Mesenchymal stem cell (in vitro differentiated cells and primary cell): ENCODE results near the gene BRSK1.

Experiments used
- DNase-seq: peaks from one replicate; pipeline ENCODE4 v3.0.0-alpha.2; 2013
- H2AFZ ChIP-seq: one replicate; pipeline ENCODE4 v1.6.1; 2013; ENCODE audit warnings: low read depth, mild to moderate bottlenecking, control low read depth, inconsistent platforms, low read length, moderate library complexity
- H2AK5ac ChIP-seq: 2 replicates; pipeline ENCODE4 v1.6.1; 2013; ENCODE audit warnings: low read length, moderate library complexity, mild to moderate bottlenecking, inconsistent platforms; ENCODE audit not compliant: severe bottlenecking
- H2BK120ac ChIP-seq: one replicate; pipeline ENCODE4 v1.6.1; 2013; ENCODE audit warnings: low read depth, mild to moderate bottlenecking, inconsistent platforms, low read length, moderate library complexity
- H2BK12ac ChIP-seq, 2 experiments: one replicate each; pipeline ENCODE4 v1.6.1; 2013; ENCODE audit warnings: inconsistent platforms in 2 of 2, low read length in 2 of 2, mild to moderate bottlenecking in 2 of 2, moderate library complexity in 2 of 2, control low read depth in 1 of 2
- H2BK15ac ChIP-seq: one replicate; pipeline ENCODE4 v1.6.1; 2013; ENCODE audit warnings: mild to moderate bottlenecking, low read depth, inconsistent platforms; ENCODE audit not compliant: poor library complexity, severe bottlenecking
- H2BK5ac ChIP-seq: 2 replicates; pipeline ENCODE4 v1.6.1; 2013; ENCODE audit warnings: low read depth, mild to moderate bottlenecking, low read length, control low read depth, inconsistent platforms; ENCODE audit not compliant: poor library complexity, severe bottlenecking
- H3K14ac ChIP-seq, 2 experiments: one replicate each; pipeline ENCODE4 v1.6.1; 2013; ENCODE audit warnings: inconsistent platforms in 2 of 2, low read length in 2 of 2, control low read depth in 1 of 2, mild to moderate bottlenecking in 1 of 2, moderate library complexity in 1 of 2
- H3K18ac ChIP-seq, 2 experiments: one replicate each; pipeline ENCODE4 v1.6.1; 2013; ENCODE audit warnings: inconsistent platforms in 2 of 2, low read length in 2 of 2, control low read depth in 1 of 2, low read depth in 1 of 2, mild to moderate bottlenecking in 1 of 2
- H3K23ac ChIP-seq, 2 experiments: one replicate each; pipeline ENCODE4 v1.6.1; 2013; ENCODE audit warnings: inconsistent platforms in 2 of 2, low read length in 2 of 2, mild to moderate bottlenecking in 2 of 2, moderate library complexity in 2 of 2, control low read depth in 1 of 2
- H3K27ac ChIP-seq: 2 replicates; pipeline ENCODE4 v1.5.1; 2013; ENCODE audit warnings: mild to moderate bottlenecking, moderate library complexity, low read length, control low read depth, inconsistent platforms; ENCODE audit not compliant: poor library complexity, severe bottlenecking
- H3K27me3 ChIP-seq, 2 experiments: 2 replicates each; pipeline versions ENCODE4 v1.6.1 to v1.7.0; 2013; ENCODE audit warnings: low read length in 2 of 2, mild to moderate bottlenecking in 2 of 2, moderate library complexity in 2 of 2, control low read depth in 1 of 2, inconsistent platforms in 1 of 2; ENCODE audit not compliant: control insufficient read depth in 1 of 2, insufficient read depth in 1 of 2
- H3K36me3 ChIP-seq, 2 experiments: 2 replicates each; pipeline versions ENCODE4 v1.6.1 to v1.7.0; 2013; ENCODE audit warnings: low read length in 2 of 2, control low read depth in 1 of 2, inconsistent platforms in 1 of 2, low read depth in 1 of 2, mild to moderate bottlenecking in 1 of 2; ENCODE audit not compliant: insufficient read depth in 2 of 2, control insufficient read depth in 1 of 2
- H3K4ac ChIP-seq, 2 experiments: one replicate each; pipeline ENCODE4 v1.6.1; 2013; ENCODE audit warnings: inconsistent platforms in 2 of 2, low read length in 2 of 2, mild to moderate bottlenecking in 2 of 2, moderate library complexity in 2 of 2, control low read depth in 1 of 2, low read depth in 1 of 2
- H3K4me1 ChIP-seq: 2 replicates; pipeline ENCODE4 v1.6.1; 2013; ENCODE audit warnings: low read depth, low read length, control low read depth; ENCODE audit not compliant: control insufficient read depth, insufficient read depth
- H3K4me2 ChIP-seq: 2 replicates; pipeline ENCODE4 v1.6.1; 2013; ENCODE audit warnings: low read length, mild to moderate bottlenecking, inconsistent platforms; ENCODE audit not compliant: poor library complexity, severe bottlenecking
- H3K4me3 ChIP-seq, 2 experiments: 2 replicates each; pipeline versions ENCODE4 v1.5.1 to v1.7.0; 2013; ENCODE audit warnings: low read length in 2 of 2, mild to moderate bottlenecking in 2 of 2, control low read depth in 1 of 2, low read depth in 1 of 2; ENCODE audit not compliant: insufficient read depth in 1 of 2
- H3K79me1 ChIP-seq: replicated peaks from 2 replicates; pipeline ENCODE4 v1.6.1; 2013; ENCODE audit warnings: mild to moderate bottlenecking, control low read depth, low read length, inconsistent platforms; ENCODE audit not compliant: poor library complexity, severe bottlenecking
- H3K9ac ChIP-seq: 2 replicates; pipeline ENCODE4 v1.7.0; 2013; ENCODE audit warnings: mild to moderate bottlenecking, low read length, moderate library complexity
- H3K9me3 ChIP-seq: 2 replicates; pipeline ENCODE4 v1.7.0; 2013; ENCODE audit warnings: mild to moderate bottlenecking, low read length; ENCODE audit not compliant: control insufficient read depth
- H4K8ac ChIP-seq: one replicate; pipeline ENCODE4 v1.6.1; 2013; ENCODE audit warnings: inconsistent platforms, mild to moderate bottlenecking, low read length, moderate library complexity
- H4K91ac ChIP-seq: one replicate; pipeline ENCODE4 v1.6.1; 2013; ENCODE audit warnings: mild to moderate bottlenecking, low read length, inconsistent platforms
- WGBS: methylation state at CpG from one replicate; pipeline ENCODE4 v1.1.7; 2013; ENCODE audit warnings: mixed read lengths; 5-methylcytosine and 5-hydroxymethylcytosine counted together

BRSK1 gene

DNA sequence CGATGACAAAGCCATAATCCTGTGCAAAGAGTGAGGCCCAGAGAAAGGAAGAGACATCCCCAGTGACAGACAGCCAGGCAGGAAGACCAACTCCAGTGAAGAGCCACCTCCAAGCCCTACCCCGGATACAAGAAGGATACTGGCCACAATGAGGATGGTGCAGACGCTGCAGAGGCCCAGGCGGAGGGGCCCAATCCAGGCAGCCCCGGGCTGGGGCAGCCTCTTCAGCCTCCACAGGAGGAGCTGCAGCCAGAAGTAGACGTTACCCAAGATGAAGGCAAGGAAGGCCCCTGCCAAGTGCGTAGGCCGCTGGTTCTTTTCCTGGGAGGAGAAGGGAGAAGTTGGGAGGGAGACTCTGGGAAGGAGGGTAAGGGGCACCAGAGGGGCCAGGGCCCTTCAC, 32.8 kb downstream of the BRSK1 start:
- Histone ChIP-seq H3K4me1 (peaks cover 10% of the 10 kb centered on the region), H3K27ac (no peak overlapping the region), H3K9me3 (peaks cover 3% of the 10 kb centered on the region), H3K4ac (no peak overlapping the region), H2BK120ac (no peak overlapping the region), H4K91ac (no peak overlapping the region), H3K4me2 (no peak overlapping the region), H3K14ac (no peak overlapping the region), H2BK12ac (no peak overlapping the region), H3K18ac (no peak overlapping the region), H3K79me1 (no peaks in the 10 kb centered on the region), H3K36me3 (peaks cover 0 to 12% of the 10 kb centered on the region in 2 experiments), H3K4me3 (no peak overlapping the region), H3K23ac (no peak overlapping the region), H2BK15ac (no peak overlapping the region), H4K8ac (no peak overlapping the region), H2AFZ (no peak overlapping the region), H3K9ac (no peak overlapping the region), H3K27me3 (peaks cover 0 to 18% of the 10 kb centered on the region in 2 experiments), H2BK5ac (no peak overlapping the region), H2AK5ac (no peak overlapping the region)
- WGBS: 92% methylated on average over 8 of the region's 8 CpGs
- no peak for DNase-seq

GRCh38 chr19:55319785-55320184, 36.0 kb downstream of the BRSK1 start:
- no peak overlapping the region for H2AFZ ChIP-seq
- no peak overlapping the region for H3K18ac ChIP-seq
- H3K27ac ChIP-seq: no peak overlapping the region
- no peak overlapping the region for H3K4ac ChIP-seq
- no peak overlapping the region for H2BK120ac ChIP-seq
- H3K4me1 ChIP-seq: peaks cover 5% of the 10 kb centered on the region
- no peak overlapping the region for H3K23ac ChIP-seq
- H3K9me3 ChIP-seq: peaks cover 3% of the 10 kb centered on the region
- 20% methylated on average over 21 of the region's 21 CpGs for WGBS
- no peak overlapping the region for H3K4me3 ChIP-seq
- peaks cover 8 to 33% of the 10 kb centered on the region in 2 experiments for H3K27me3 ChIP-seq
- H3K79me1 ChIP-seq: no peaks in the 10 kb centered on the region
- H4K8ac ChIP-seq: peak overlapping the region; percentile 8
- H3K14ac ChIP-seq: no peak overlapping the region
- H2BK5ac ChIP-seq: no peak overlapping the region
- H4K91ac ChIP-seq: no peak overlapping the region
- no peak overlapping the region for H2BK12ac ChIP-seq
- no peaks in the 10 kb centered on the region for H3K36me3 ChIP-seq
- DNase-seq: peak; percentile 50
- H2AK5ac ChIP-seq: no peak overlapping the region
- H3K9ac ChIP-seq: peak overlapping the region; percentile 29
- no peak overlapping the region for H2BK15ac ChIP-seq
- peak overlapping the region; percentile 35 for H3K4me2 ChIP-seq

DNA sequence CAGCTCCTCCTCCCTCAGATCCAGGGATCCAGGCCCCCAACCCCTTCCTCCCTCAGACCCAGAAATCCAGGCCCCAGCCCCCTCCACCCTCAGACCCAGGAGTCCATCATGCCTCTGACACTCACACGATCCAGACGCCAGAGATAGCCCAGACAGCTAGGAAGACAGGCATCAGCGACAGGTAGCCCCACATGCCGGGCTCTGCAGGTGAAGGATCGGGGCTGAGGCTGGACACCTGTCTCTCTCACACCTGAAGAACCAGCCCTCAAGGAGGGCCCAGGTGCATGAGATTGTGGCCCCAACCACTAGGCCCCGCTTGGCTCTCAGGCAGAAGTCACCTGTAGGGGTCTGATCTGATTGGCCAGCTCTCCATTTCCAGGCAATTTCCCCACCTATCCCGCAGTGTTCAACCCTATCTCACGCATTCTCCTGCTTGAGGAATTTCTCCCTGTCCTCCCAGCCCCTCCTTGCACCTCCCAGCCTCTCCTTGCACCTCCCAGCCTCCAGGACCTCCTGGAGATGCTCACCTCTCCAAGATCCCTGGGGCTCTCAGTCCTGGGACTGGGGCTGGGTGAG, 37.1 kb downstream of the BRSK1 start:
- no peak overlapping the region for H3K18ac ChIP-seq
- peaks cover 8 to 33% of the 10 kb centered on the region in 2 experiments for H3K27me3 ChIP-seq
- peaks cover 7% of the 10 kb centered on the region for H3K4me1 ChIP-seq
- H2BK12ac ChIP-seq: no peak overlapping the region
- H3K36me3 ChIP-seq: no peaks in the 10 kb centered on the region
- H3K4me3 ChIP-seq: no peak overlapping the region
- peaks cover 3% of the 10 kb centered on the region for H3K9me3 ChIP-seq
- no peak overlapping the region for H4K91ac ChIP-seq
- 90% methylated on average over 8 of the region's 8 CpGs for WGBS
- no peak overlapping the region for H2BK120ac ChIP-seq
- no peak overlapping the region for H3K23ac ChIP-seq
- no peak overlapping the region for H3K4ac ChIP-seq
- no peaks in the 10 kb centered on the region for H3K79me1 ChIP-seq
- no peak overlapping the region for H2BK5ac ChIP-seq
- H4K8ac ChIP-seq: no peak overlapping the region
- DNase-seq: no peak
- no peak overlapping the region for H2AK5ac ChIP-seq
- no peak overlapping the region for H3K27ac ChIP-seq
- H2AFZ ChIP-seq: no peak overlapping the region
- no peak overlapping the region for H3K4me2 ChIP-seq
- no peak overlapping the region for H2BK15ac ChIP-seq
- no peak overlapping the region for H3K9ac ChIP-seq
- H3K14ac ChIP-seq: no peak overlapping the region

- no peak overlapping the region for H2AFZ ChIP-seq
- no peaks in the 10 kb centered on the region for H3K36me3 ChIP-seq
- peaks cover 8 to 33% of the 10 kb centered on the region in 2 experiments for H3K27me3 ChIP-seq
- H3K4me1 ChIP-seq: peaks cover 7% of the 10 kb centered on the region
- H2BK120ac ChIP-seq: no peak overlapping the region
- H3K23ac ChIP-seq: no peak overlapping the region
- no peak overlapping the region for H2BK15ac ChIP-seq
- no peak overlapping the region for H2BK5ac ChIP-seq
- DNase-seq: no peak
- 75% methylated on average over 6 of the region's 9 CpGs for WGBS
- no peak overlapping the region for H3K27ac ChIP-seq
- no peak overlapping the region for H3K14ac ChIP-seq
- no peak overlapping the region for H2BK12ac ChIP-seq
- no peak overlapping the region for H3K4me2 ChIP-seq
- H3K79me1 ChIP-seq: no peaks in the 10 kb centered on the region
- no peak overlapping the region for H3K18ac ChIP-seq
- H3K4me3 ChIP-seq: no peak overlapping the region
- no peak overlapping the region for H2AK5ac ChIP-seq
- no peak overlapping the region for H4K8ac ChIP-seq
- H3K4ac ChIP-seq: no peak overlapping the region
- no peaks in the 10 kb centered on the region for H3K9me3 ChIP-seq
- H3K9ac ChIP-seq: no peak overlapping the region
- no peak overlapping the region for H4K91ac ChIP-seq
These were observed 37.8 kb downstream of the BRSK1 start for GRCh38 chr19:55321466-55322137.
